CD4-positive, alpha-beta T cell (primary cell): ENCODE measurements around the gene ADCY2. TPM values are rescaled to one million over a fixed set of nuclear protein-coding genes. Genes with fewer than 3 reads are reported as not detected.

Experiments used
- ATAC-seq: fragments of 200-7000 bp; cut with Tn5 transposase; one replicate; pipeline ENCODE4 v1.10.0; 2022; ENCODE audit warnings: mild to moderate bottlenecking; ENCODE audit not compliant: poor library complexity
- CTCF ChIA-PET: fragments of 350-600 bp; sonication (Branson Sonifier 250); formaldehyde crosslinking; loops from one replicate; lab custom pipeline; 2021; ENCODE audit warnings: antibody characterized with exemption, inconsistent platforms; lab: Charles Lee
- POLR2A ChIA-PET: fragments of 350-600 bp; sonication (Branson Sonifier 250); formaldehyde crosslinking; loops from one replicate; lab custom pipeline; 2021; ENCODE audit warnings: antibody characterized with exemption, inconsistent platforms; lab: Charles Lee
- DNase-seq, 14 experiments: peaks; one replicate each; pipeline ENCODE4 v3.0.0-alpha.2; 2013 to 2020; ENCODE audit warnings: mixed read lengths in 2 of 14
- H3K27ac ChIP-seq, 2 donors: one replicate each; pipeline versions ENCODE4 v1.5.1 to v1.7.0; 2013; ENCODE audit warnings: low read length in 2 of 2, low read depth in 1 of 2, mild to moderate bottlenecking in 1 of 2
- H3K27me3 ChIP-seq, 2 experiments: 1 replicate in 1 of 2; 2 replicates in 1 of 2; pipeline versions ENCODE4 v1.6.1 to v1.7.0; 2013; ENCODE audit warnings: low read length in 2 of 2, control low read depth in 1 of 2, mild to moderate bottlenecking in 1 of 2, moderate library complexity in 1 of 2; ENCODE audit not compliant: insufficient read depth in 2 of 2, control insufficient read depth in 1 of 2
- H3K36me3 ChIP-seq: one replicate; pipeline ENCODE4 v1.6.1; 2013; ENCODE audit warnings: low read length, control low read depth; ENCODE audit not compliant: insufficient read depth
- H3K4me1 ChIP-seq: one replicate; pipeline ENCODE4 v1.6.1; 2013; ENCODE audit warnings: low read length, control low read depth; ENCODE audit not compliant: insufficient read depth
- H3K4me3 ChIP-seq: one replicate; pipeline ENCODE4 v1.5.1; 2013; ENCODE audit warnings: mild to moderate bottlenecking, low read length, moderate library complexity
- H3K9me3 ChIP-seq, 2 experiments: 1 replicate in 1 of 2; 2 replicates in 1 of 2; pipeline versions ENCODE4 v1.6.1 to v1.7.0; 2013; ENCODE audit warnings: low read length in 2 of 2, mild to moderate bottlenecking in 2 of 2, control low read depth in 1 of 2, moderate library complexity in 1 of 2; ENCODE audit not compliant: control insufficient read depth in 1 of 2, insufficient read depth in 1 of 2
- H3K27ac Mint-ChIP-seq: one replicate; pipeline ENCODE4 v1.8.0; 2020; ENCODE audit warnings: mixed read lengths
- H3K27me3 Mint-ChIP-seq: one replicate; pipeline ENCODE4 v1.8.0; 2021; ENCODE audit warnings: mixed read lengths
- H3K36me3 Mint-ChIP-seq: one replicate; pipeline ENCODE4 v1.8.0; 2021; ENCODE audit warnings: low read depth, mixed read lengths
- H3K4me1 Mint-ChIP-seq: one replicate; pipeline ENCODE4 v1.8.0; 2021; ENCODE audit warnings: low read depth, mixed read lengths
- H3K4me3 Mint-ChIP-seq: one replicate; pipeline ENCODE4 v1.8.0; 2020; ENCODE audit warnings: mild to moderate bottlenecking, mixed read lengths
- H3K9me3 Mint-ChIP-seq: one replicate; pipeline ENCODE4 v1.8.0; 2020; ENCODE audit warnings: mixed read lengths
- intact Hi-C, 2 experiments: fragments of 100-400 bp; cut with DNase I in 1 of 2; cut with micrococcal nuclease in 1 of 2; formaldehyde crosslinking; loops; one replicate each; pipeline versions ENCODE4 v1.15.1 to v1.9.0; 2023 to 2025; cut with DNase I, micrococcal nuclease
- total RNA-seq, 174 experiments: library from RNA in 2 of 174; stranded (reverse) in 2 of 174; gene quantifications; one replicate each; pipeline ENCODE4 v1.2.3 and lab custom pipeline; 2021 to 2026
- TF ChIP-seq, protein P1 (sequence below): fragments of 200-600 bp; IDR thresholded peaks from one replicate; pipeline ENCODE4 v1.8.0; 2022; ENCODE audit warnings: antibody characterized with exemption, mild to moderate bottlenecking

The ADCY2 gene
- total RNA-seq, 2 experiments from 2014 or later = not detected

DNA sequence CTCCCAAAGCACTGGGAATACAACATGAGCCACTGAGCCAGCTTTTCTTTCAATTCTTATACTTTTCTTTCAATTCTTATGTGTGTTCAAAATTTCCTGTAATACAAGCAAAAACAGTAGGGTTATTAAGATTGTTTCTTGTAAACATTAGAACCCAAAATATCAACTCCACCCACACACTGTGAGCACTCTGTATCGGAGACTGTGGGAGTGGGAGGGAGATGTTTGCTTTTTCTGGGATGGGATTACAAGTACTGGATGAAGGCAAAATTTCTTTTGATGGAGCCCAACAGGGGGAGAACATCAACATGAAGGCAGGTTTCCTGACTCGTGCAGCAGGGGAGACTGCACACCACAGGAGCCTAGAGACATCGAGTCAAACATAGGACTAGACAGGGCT lies 459.7 kb downstream of the ADCY2 start:
- H3K36me3 ChIP-seq = peaks cover 11% of the 10 kb centered on the region
- TF ChIP-seq, protein P1, sequence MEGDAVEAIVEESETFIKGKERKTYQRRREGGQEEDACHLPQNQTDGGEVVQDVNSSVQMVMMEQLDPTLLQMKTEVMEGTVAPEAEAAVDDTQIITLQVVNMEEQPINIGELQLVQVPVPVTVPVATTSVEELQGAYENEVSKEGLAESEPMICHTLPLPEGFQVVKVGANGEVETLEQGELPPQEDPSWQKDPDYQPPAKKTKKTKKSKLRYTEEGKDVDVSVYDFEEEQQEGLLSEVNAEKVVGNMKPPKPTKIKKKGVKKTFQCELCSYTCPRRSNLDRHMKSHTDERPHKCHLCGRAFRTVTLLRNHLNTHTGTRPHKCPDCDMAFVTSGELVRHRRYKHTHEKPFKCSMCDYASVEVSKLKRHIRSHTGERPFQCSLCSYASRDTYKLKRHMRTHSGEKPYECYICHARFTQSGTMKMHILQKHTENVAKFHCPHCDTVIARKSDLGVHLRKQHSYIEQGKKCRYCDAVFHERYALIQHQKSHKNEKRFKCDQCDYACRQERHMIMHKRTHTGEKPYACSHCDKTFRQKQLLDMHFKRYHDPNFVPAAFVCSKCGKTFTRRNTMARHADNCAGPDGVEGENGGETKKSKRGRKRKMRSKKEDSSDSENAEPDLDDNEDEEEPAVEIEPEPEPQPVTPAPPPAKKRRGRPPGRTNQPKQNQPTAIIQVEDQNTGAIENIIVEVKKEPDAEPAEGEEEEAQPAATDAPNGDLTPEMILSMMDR = no peak
- ATAC-seq (no peak), DNase-seq (no peak)
- H3K36me3 Mint-ChIP-seq = peaks cover 24% of the 10 kb centered on the region
- peaks cover 0 to 4% of the 10 kb centered on the region in 2 experiments for H3K9me3 ChIP-seq
- no peak overlapping the region for H3K4me3 ChIP-seq
- H3K4me1 ChIP-seq = peaks cover 29% of the 10 kb centered on the region
- no peaks in the 10 kb centered on the region for H3K27me3 ChIP-seq
- CTCF ChIA-PET = no interaction called here
- intact Hi-C loops = loop anchor here in 1 of 2 experiments (10.0 kb wide), 2 partner anchors 599 to 1091 kb away; no protein-coding TSS in a partner anchor
- H3K27ac ChIP-seq = no peak overlapping the region
- no peak overlapping the region for H3K27ac Mint-ChIP-seq
- H3K27me3 Mint-ChIP-seq = no peaks in the 10 kb centered on the region
- POLR2A ChIA-PET = interaction anchor here (0.6 kb wide), 1 partner anchor 1120 kb away, joined by 4 read pairs; no protein-coding TSS in a partner anchor
- no peaks in the 10 kb centered on the region for H3K9me3 Mint-ChIP-seq
- H3K4me1 Mint-ChIP-seq = peaks cover 40% of the 10 kb centered on the region
- no peak overlapping the region for H3K4me3 Mint-ChIP-seq

DNA sequence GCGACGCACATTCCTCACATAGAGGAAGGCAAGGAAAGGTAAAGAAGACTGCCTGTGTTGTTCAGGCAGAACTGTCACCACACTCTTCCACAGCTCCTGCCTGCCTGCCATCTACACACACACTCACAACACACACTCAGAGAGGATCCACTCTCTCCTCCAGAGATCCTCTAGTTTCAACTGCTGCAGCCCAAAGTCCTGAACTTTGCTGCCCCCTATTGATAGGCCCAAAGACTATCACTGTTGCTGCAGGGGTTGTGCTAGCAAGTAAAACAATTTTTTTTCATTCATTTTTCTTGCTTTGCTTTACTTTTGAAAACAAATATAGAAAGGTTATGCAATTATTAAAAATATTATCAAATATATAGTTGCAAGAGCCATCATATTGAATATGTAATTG lies 460.9 kb downstream of the ADCY2 start:
- Histone ChIP-seq H3K27ac (no peak overlapping the region), H3K4me3 (no peak overlapping the region), H3K9me3 (no peaks in the 10 kb centered on the region), H3K36me3 (peaks cover 22% of the 10 kb centered on the region), H3K4me1 (peaks cover 19% of the 10 kb centered on the region), H3K27me3 (no peaks in the 10 kb centered on the region)
- Mint-ChIP-seq H3K4me3 (no peak overlapping the region), H3K27ac (no peak overlapping the region), H3K36me3 (peaks cover 34% of the 10 kb centered on the region), H3K9me3 (no peaks in the 10 kb centered on the region), H3K27me3 (no peaks in the 10 kb centered on the region), H3K4me1 (peaks cover 30% of the 10 kb centered on the region)
- TF ChIP-seq, protein P1 = peak; percentile 70
- intact Hi-C loops = loop anchor here in 1 of 2 experiments (10.0 kb wide), 2 partner anchors 598 to 1092 kb away; no protein-coding TSS in a partner anchor
- peak; percentile 67 for ATAC-seq
- ChIA-PET POLR2A (interaction anchor here (2.2 kb wide), 1 partner anchor 13 kb away, joined by 22 read pairs; the partner anchor contains the start of genes FASTKD3 and MTRR), CTCF (interaction anchor here (1.3 to 1.4 kb wide), 2 partner anchors 12 to 16 kb away, joined by 3 to 4 read pairs; partner anchors contain the start of genes FASTKD3 and MTRR)
- peak in 5 of 14 experiments; percentile 20 to 60 (median 55) for DNase-seq

DNA sequence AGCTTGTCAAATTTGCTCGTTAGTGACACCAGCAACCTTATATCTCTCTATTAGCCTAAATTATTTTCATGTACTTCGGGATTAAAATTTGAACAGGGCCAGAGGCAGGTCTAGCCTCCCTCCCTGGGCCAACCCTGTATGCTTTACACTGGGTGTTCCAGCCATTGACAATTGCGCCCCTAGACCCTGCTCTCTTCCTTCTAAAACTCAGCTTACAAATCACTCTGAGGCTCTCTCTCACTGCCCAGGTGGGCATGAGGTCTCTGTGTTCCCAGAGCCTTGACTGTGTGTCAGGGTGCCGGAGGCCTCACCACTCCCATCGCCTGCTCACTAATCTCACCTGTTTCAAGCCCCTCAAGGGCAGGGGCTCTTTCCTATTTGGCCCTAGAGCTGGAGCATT lies 461.4 kb downstream of the ADCY2 start:
- ATAC-seq (no peak), DNase-seq (no peak)
- intact Hi-C loops = loop anchor here in 1 of 2 experiments (10.0 kb wide), 2 partner anchors 597 to 1093 kb away; no protein-coding TSS in a partner anchor
- peaks cover 14% of the 10 kb centered on the region for H3K4me1 ChIP-seq
- H3K27ac ChIP-seq = no peak overlapping the region
- H3K27ac Mint-ChIP-seq = peak overlapping the region; percentile 75
- peaks cover 25% of the 10 kb centered on the region for H3K4me1 Mint-ChIP-seq
- H3K36me3 ChIP-seq = peaks cover 27% of the 10 kb centered on the region
- H3K9me3 ChIP-seq = no peaks in the 10 kb centered on the region
- H3K36me3 Mint-ChIP-seq = peaks cover 37% of the 10 kb centered on the region
- no peaks in the 10 kb centered on the region for H3K27me3 Mint-ChIP-seq
- no peak overlapping the region for H3K4me3 ChIP-seq
- ChIA-PET POLR2A (interaction anchor here (0.5 to 2.2 kb wide), 2 partner anchors 10 to 12 kb away, joined by 3 to 22 read pairs; partner anchors contain the start of genes FASTKD3 and MTRR), CTCF (interaction anchor here (1.3 to 1.4 kb wide), 2 partner anchors 12 to 15 kb away, joined by 3 to 4 read pairs; partner anchors contain the start of genes FASTKD3 and MTRR)
- no peak overlapping the region for H3K4me3 Mint-ChIP-seq
- TF ChIP-seq, protein P1 = no peak
- no peaks in the 10 kb centered on the region for H3K27me3 ChIP-seq
- no peaks in the 10 kb centered on the region for H3K9me3 Mint-ChIP-seq
